Measurements from ENCODE around the gene SFXN5. TPM values are rescaled to one million over a fixed set of nuclear protein-coding genes. Genes with fewer than 3 reads are reported as not detected.

SFXN5 gene
- total RNA-seq, 2 donors from 2014 or later, result 27.3 to 32.4 TPM

GRCh38 chr2:72927619-72928550 is 143.6 kb downstream of the SFXN5 start:
- H3K9me3 Mint-ChIP-seq, result no peaks in the 10 kb centered on the region
- ATAC-seq (no peak), DNase-seq (ENCODE audit: low spot score) (peak; percentile 15)
- peaks cover 11 to 12% of the 10 kb centered on the region in 2 donors for H3K27me3 Mint-ChIP-seq
- H3K27ac Mint-ChIP-seq, result no peak overlapping the region
- H3K4me1 Mint-ChIP-seq (ENCODE audit: low read depth in 2 of 2), result peaks cover 0 to 4% of the 10 kb centered on the region in 2 donors
- no peaks in the 10 kb centered on the region for H3K36me3 Mint-ChIP-seq
- no peak overlapping the region for H3K4me3 Mint-ChIP-seq

GRCh38 chr2:72926811-72927465 is 144.6 kb downstream of the SFXN5 start:
- H3K4me1 Mint-ChIP-seq (ENCODE audit: low read depth in 2 of 2), result peaks cover 0 to 4% of the 10 kb centered on the region in 2 donors
- H3K27me3 Mint-ChIP-seq, result peaks cover 20 to 21% of the 10 kb centered on the region in 2 donors
- H3K9me3 Mint-ChIP-seq, result no peaks in the 10 kb centered on the region
- H3K4me3 Mint-ChIP-seq, result no peak overlapping the region
- no peaks in the 10 kb centered on the region for H3K36me3 Mint-ChIP-seq
- DNase-seq (ENCODE audit: low spot score), result no peak
- ATAC-seq, result no peak
- H3K27ac Mint-ChIP-seq, result no peak overlapping the region

- DNase-seq (ENCODE audit: low spot score), result no peak
- H3K27me3 Mint-ChIP-seq, result peaks cover 26 to 27% of the 10 kb centered on the region in 2 donors
- H3K4me3 Mint-ChIP-seq, result no peak overlapping the region
- ATAC-seq, result no peak
- no peak overlapping the region for H3K27ac Mint-ChIP-seq
- peaks cover 0 to 4% of the 10 kb centered on the region in 2 donors for H3K4me1 Mint-ChIP-seq (ENCODE audit: low read depth in 2 of 2)
- no peaks in the 10 kb centered on the region for H3K36me3 Mint-ChIP-seq
- no peaks in the 10 kb centered on the region for H3K9me3 Mint-ChIP-seq
These were observed 145.1 kb downstream of the SFXN5 start for GRCh38 chr2:72926368-72926767.

- ATAC-seq (no peak), DNase-seq (ENCODE audit: low spot score) (peak; percentile 15)
- H3K4me1 Mint-ChIP-seq (ENCODE audit: low read depth in 2 of 2), result peaks cover 0 to 4% of the 10 kb centered on the region in 2 donors
- no peak overlapping the region for H3K4me3 Mint-ChIP-seq
- H3K27me3 Mint-ChIP-seq, result peaks cover 27 to 28% of the 10 kb centered on the region in 2 donors
- H3K9me3 Mint-ChIP-seq, result no peaks in the 10 kb centered on the region
- no peak overlapping the region for H3K27ac Mint-ChIP-seq
- H3K36me3 Mint-ChIP-seq, result no peaks in the 10 kb centered on the region
These were observed 146.1 kb downstream of the SFXN5 start for GRCh38 chr2:72925328-72925943.

- peak; percentile 60 for DNase-seq (ENCODE audit: low spot score)
- H3K4me1 Mint-ChIP-seq (ENCODE audit: low read depth in 2 of 2), result peaks cover 0 to 4% of the 10 kb centered on the region in 2 donors
- no peak overlapping the region for H3K4me3 Mint-ChIP-seq
- no peaks in the 10 kb centered on the region for H3K36me3 Mint-ChIP-seq
- ATAC-seq, result peak in 1 of 2 donors; percentile 37
- H3K27me3 Mint-ChIP-seq, result peaks cover 28 to 30% of the 10 kb centered on the region in 2 donors
- no peak overlapping the region for H3K27ac Mint-ChIP-seq
- H3K9me3 Mint-ChIP-seq, result no peaks in the 10 kb centered on the region
These were observed 146.9 kb downstream of the SFXN5 start for GRCh38 chr2:72924353-72925240.

GRCh38 chr2:72923833-72924352 is 147.6 kb downstream of the SFXN5 start:
- no peak overlapping the region for H3K27ac Mint-ChIP-seq
- DNase-seq (ENCODE audit: low spot score), result no peak
- peak overlapping the region; percentile 28 for H3K4me3 Mint-ChIP-seq

GRCh38 chr2:72921853-72922252 is 149.7 kb downstream of the SFXN5 start:
- Mint-ChIP-seq H3K36me3 (no peaks in the 10 kb centered on the region), H3K9me3 (no peaks in the 10 kb centered on the region), H3K4me1 (ENCODE audit: low read depth in 2 of 2) (peaks cover 7 to 9% of the 10 kb centered on the region in 2 donors), H3K27me3 (peaks cover 33 to 35% of the 10 kb centered on the region in 2 donors), H3K4me3 (no peak overlapping the region), H3K27ac (no peak overlapping the region)
- ATAC-seq, result no peak
- no peak for DNase-seq (ENCODE audit: low spot score)

More at GRCh38 chr2:72923833-72924352, 147.6 kb downstream of the SFXN5 start:
- Mint-ChIP-seq H3K9me3 (no peaks in the 10 kb centered on the region), H3K4me1 (ENCODE audit: low read depth in 2 of 2) (peaks cover 4 to 6% of the 10 kb centered on the region in 2 donors), H3K27me3 (peaks cover 31 to 35% of the 10 kb centered on the region in 2 donors), H3K36me3 (no peaks in the 10 kb centered on the region)
- ATAC-seq, result peak; percentile 26

- Mint-ChIP-seq H3K4me3 (no peak overlapping the region), H3K9me3 (no peaks in the 10 kb centered on the region), H3K36me3 (no peaks in the 10 kb centered on the region), H3K27ac (no peak overlapping the region), H3K27me3 (peaks cover 33 to 35% of the 10 kb centered on the region in 2 donors), H3K4me1 (ENCODE audit: low read depth in 2 of 2) (peaks cover 7 to 12% of the 10 kb centered on the region in 2 donors)
- ATAC-seq, result no peak
- no peak for DNase-seq (ENCODE audit: low spot score)
These were observed 150.2 kb downstream of the SFXN5 start for GRCh38 chr2:72921088-72921851.

GRCh38 chr2:72920318-72921087 is 151.0 kb downstream of the SFXN5 start:
- ATAC-seq, result no peak
- DNase-seq (ENCODE audit: low spot score), result no peak
- Mint-ChIP-seq H3K36me3 (no peaks in the 10 kb centered on the region), H3K4me1 (ENCODE audit: low read depth in 2 of 2) (peaks cover 7 to 12% of the 10 kb centered on the region in 2 donors), H3K9me3 (no peaks in the 10 kb centered on the region), H3K27me3 (peaks cover 33 to 35% of the 10 kb centered on the region in 2 donors), H3K4me3 (peak overlapping the region; percentile 58), H3K27ac (no peak overlapping the region)

GRCh38 chr2:72919414-72920317 is 151.8 kb downstream of the SFXN5 start:
- ATAC-seq, result no peak
- Mint-ChIP-seq H3K4me1 (ENCODE audit: low read depth in 2 of 2) (peaks cover 8 to 18% of the 10 kb centered on the region in 2 donors), H3K27ac (no peak overlapping the region), H3K27me3 (peaks cover 36 to 38% of the 10 kb centered on the region in 2 donors), H3K4me3 (peak overlapping the region; percentile 36), H3K36me3 (no peaks in the 10 kb centered on the region), H3K9me3 (no peaks in the 10 kb centered on the region)
- DNase-seq (ENCODE audit: low spot score), result no peak
